ENCODE measurements around the gene HLA-E.
A peak's percentile ranks its signal among the peaks of the same experiment; 100 is the strongest.
"Not testable (repeated sequence)": the region's sequence is repeated elsewhere in the genome, so short reads cannot be mapped to it uniquely, and the experiment has no call there.

The HLA-E gene

DNA sequence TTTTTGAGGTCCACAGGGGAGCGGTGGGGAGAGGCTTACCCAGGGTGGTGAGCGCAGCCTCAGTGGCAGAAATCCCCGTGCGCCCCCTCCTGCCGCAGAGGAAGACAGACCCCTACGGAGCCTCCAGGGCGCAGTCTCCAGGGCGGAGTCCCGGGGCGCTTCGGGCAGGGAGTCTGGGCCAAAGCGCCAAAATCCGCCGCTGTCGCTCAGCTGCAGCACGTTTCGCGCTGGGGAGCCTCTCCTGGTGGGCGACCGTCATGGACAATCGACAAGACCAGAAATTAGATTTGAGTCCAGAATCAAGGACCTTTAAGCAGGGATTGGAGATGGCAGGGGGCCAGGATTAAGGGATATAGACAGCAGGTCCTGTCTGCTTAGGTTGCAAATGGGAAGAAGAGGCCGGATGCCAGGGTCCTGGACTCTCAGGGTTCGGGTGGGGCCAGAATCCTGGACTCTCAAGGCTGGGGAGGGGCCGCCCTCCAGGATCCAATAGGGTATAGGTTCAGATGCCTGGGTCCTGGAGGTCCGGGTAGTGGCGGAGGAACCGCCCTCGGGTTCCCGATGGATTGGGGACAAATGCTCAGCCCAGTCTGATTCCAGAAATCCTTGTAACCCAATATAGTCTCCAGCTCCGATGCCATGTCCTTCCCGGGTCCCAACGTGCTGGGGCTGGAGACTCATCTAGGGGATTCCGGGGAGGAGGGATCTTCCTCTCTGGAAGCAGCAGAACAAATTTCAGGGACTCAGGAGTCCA, 7.9 kb upstream of the HLA-E start:
- DNase-seq = peak; percentile 39

DNA sequence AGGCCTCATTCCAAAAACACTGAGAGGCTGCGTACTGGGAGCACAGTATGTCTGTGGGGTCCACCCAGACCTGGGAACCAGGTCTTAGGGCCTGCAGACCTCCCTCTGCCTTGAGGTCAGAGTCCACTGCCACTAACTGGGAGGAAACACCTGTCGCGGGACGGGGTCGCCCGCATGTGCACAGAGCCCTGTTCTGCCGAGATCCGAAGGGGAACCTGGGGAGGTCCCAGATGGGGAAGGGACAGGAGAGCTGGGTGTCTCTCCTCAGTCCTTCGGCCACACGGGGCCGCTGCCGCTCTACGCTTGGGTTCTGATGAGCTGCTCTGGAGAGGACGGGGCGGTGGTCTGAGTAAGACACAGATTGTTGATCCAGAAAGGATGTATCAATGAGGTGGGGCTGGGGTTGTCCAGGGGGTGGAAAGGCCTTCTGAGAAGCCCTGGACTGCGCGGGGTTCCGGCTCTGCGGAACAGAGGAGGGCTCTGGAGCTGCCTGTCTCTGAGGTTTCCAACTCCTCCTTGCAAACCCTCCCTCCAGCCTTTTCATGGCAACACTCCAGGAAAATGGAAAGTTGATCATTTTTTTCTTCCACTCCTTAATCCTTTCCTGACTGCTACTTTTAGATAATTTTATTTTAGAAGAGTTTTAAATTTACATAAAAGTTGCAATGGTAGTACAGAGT, 7.2 kb upstream of the HLA-E start:
- DNase-seq = peak; percentile 85

DNA sequence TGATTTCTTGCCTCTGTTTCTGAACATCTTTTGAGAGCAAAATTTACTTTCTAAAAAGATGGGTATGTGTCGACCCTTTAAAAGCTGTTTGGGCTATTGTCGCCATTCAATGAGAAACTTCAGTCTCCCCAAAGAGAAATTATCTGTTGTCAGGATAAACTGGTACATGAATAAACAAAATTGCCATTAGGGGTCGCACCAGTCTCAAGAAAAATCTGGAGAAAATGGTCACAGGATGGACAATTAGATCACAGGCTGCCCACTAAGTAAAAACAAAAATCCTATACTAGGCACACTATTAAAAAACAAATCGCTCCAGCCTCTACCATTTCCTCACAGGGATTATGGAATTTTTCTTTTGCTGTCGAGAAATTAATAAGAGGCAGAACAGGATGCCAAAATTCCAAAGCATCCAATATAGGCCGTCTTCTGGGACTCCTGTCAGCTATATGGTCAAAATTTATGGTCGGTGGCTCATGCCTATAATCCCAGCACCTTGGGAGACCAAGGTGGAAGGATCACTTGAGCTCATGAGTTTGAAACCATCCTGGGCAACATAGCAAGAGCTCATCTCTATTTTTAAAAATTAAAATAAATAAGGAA, 5.5 kb upstream of the HLA-E start:
- no peak for DNase-seq

DNA sequence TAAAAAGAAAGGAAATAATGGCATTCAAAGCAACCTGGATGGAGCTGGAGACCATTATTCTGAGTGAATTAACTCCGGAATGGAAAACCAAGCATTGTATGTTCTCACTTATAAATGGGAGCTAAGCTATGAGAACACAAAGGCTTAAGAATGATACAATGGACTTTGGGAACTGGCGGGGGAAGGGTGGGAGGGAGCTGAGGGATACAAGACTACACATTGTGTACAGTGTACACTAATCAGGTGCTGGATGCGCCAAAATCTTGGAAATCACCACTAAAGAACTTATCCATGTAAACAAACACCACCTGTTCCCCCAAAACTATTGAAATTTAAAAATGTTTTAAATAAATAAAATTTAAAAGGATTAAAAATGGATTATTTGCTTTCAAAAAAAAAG, 4.1 kb upstream of the HLA-E start:
- DNase-seq = no peak

DNA sequence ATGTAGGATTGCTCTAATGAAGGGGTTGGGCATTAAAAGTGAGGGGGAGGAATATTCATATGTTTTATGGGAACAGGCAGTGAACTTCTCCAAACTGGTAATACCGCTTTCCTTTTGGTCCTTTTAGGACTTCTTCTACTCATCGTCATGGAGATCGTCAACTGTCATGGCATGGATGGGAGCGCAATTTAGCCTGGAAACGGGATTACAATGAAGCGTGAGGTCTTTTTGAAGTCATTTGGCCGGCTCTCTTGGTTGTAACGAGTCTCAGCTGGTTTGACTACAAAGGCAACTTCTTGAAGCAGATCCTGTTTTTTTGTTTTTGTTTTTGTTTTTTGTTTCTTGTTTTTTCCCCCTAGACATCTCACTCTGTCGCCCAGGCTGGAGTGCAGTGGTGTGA, 1.4 kb upstream of the HLA-E start:
- no peak for DNase-seq

DNA sequence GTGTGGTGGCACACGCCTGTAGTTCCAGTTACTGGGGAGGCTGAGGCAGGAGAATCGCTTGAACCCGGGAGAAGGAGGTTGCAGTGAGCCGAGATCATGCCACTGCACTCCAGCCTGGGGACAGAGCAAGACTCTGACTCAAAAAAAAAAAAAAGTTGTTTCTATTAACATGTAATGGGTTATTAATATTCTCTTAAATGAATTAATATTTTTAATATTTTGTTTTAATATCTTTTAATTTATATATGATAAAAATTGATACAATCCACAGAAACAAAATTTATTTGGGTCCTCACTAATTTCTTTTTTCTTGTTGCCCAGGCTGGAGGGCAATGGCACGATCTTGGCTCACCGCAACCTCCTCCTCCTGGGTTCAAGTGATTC, 620 bp upstream of the HLA-E start:
- not testable (repeated sequence) for DNase-seq

DNA sequence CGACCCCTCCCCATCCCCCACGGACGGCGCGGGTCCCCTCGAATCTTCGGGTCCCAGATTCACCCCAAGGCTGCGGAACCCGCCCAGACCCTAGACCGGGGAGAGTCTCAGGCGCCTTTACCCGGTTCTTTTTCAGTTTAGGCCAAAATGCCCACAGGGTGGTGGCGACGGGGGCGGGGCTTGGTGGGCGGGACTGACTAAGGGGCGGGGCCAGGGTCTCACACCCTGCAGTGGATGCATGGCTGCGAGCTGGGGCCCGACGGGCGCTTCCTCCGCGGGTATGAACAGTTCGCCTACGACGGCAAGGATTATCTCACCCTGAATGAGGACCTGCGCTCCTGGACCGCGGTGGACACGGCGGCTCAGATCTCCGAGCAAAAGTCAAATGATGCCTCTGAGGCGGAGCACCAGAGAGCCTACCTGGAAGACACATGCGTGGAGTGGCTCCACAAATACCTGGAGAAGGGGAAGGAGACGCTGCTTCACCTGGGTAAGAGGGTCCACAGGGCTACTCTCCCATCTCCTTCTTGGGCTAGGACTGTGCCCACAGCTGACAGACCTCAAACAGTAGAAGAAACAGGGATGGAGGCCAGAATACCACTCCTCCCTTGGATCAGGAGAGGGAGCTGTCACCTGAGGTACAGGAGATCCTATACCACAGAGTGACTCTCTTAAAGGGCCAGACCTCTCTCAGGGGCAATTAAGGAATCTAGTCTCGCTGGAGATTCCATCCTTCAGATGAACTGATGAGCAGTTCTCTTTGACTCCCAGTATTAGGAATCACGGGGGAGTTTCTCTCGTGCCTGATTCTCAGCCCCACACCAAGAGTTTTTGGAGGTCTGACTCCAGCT, 942 bp downstream of the HLA-E start:
- peak; percentile 80 for DNase-seq

DNA sequence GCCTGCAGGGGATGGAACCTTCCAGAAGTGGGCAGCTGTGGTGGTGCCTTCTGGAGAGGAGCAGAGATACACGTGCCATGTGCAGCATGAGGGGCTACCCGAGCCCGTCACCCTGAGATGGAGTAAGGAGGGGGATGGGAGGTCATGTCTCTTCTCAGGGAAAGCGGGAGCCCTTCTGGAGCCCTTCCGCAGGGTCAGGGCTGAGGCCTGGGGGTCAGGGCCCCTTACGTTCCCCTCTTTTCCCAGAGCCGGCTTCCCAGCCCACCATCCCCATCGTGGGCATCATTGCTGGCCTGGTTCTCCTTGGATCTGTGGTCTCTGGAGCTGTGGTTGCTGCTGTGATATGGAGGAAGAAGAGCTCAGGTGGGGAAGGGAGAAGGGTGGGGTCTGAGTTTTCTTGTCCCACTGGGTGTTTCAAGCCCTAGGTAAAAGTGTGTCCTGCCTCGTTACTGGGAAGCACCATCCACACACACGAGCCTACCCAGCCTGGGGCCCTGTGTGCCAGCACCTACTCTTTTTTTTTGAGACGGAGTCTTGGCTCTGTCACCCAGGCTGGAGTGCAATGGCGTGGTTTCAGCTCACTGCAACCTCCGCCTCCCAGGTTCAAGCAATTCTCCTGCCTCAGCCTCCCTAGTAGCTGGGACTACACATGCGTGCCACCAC, 2.1 kb downstream of the HLA-E start:
- DNase-seq = peak; percentile 35

DNA sequence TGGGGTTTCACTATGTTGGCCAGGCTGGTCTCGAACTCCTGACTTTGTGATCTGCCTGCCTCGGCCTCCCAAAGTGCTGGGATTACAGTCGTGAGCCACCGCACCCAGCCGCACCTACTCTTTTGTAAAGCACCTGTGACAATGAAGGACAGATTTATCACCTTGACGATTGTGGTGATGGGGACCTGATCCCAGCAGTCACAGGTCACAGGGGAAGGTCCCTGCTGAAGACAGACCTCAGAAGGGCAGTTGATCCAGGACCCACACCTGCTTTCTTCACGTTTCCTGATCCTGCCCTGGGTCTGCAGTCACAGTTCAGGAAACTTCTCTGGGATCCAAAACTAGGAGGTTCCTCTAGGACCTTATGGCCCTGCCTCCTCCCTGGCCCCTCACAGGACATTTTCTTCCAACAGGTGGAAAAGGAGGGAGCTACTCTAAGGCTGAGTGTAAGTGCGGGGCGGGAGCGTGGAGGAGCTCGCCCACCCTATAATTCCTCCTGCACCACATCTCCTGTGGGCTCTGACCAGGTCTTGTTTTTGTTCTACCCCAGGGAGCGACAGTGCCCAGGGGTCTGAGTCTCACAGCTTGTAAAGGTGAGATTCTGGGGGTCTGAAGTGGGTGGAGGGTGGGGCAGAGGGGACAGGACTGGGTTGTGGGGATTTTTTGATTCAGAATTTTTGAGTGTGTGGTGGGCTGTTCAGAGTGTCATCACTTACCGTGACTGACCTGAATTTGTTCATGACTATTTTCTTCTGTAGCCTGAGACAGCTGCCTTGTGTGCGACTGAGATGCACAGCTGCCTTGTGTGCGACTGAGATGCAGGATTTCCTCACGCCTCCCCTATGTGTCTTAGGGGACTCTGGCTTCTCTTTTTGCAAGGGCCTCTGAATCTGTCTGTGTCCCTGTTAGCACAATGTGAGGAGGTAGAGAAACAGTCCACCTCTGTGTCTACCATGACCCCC, 3.0 kb downstream of the HLA-E start:
- peak; percentile 38 for DNase-seq

DNA sequence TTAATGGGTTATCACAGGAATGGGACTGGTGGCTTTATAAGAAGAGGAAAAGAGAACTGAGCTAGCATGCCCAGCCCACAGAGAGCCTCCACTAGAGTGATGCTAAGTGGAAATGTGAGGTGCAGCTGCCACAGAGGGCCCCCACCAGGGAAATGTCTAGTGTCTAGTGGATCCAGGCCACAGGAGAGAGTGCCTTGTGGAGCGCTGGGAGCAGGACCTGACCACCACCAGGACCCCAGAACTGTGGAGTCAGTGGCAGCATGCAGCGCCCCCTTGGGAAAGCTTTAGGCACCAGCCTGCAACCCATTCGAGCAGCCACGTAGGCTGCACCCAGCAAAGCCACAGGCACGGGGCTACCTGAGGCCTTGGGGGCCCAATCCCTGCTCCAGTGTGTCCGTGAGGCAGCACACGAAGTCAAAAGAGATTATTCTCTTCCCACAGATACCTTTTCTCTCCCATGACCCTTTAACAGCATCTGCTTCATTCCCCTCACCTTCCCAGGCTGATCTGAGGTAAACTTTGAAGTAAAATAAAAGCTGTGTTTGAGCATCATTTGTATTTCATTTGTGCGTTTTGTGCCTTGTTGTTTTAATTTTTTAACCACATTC, 4.4 kb downstream of the HLA-E start:
- DNase-seq = peak; percentile 63

DNA sequence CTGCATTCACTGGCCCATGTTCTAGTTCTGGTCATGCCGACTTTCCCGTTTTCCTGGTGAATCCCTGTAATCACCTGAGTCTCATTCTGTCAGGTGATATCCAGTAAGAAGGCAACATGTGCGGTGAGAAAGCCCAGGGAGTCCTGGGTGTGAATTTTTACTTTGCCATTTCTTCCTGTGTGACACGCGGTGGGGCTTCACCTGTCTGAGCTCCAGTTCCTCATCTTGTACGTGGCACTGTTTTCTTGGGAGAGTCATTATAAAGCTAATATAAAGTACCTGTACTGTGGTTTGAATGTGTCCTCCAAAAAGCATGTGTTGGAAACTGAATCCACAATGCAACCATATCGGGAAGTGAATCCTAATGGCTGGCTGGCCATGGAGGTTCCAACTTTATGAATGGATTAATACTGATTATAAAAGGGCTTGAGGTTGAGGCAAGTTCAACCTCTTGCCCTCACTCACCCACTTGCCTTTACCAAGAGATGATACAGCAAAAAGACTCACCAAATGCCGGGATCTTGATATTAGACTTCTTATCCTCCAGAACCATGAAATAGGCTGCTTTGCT, 5.1 kb downstream of the HLA-E start:
- peak; percentile 39 for DNase-seq

DNA sequence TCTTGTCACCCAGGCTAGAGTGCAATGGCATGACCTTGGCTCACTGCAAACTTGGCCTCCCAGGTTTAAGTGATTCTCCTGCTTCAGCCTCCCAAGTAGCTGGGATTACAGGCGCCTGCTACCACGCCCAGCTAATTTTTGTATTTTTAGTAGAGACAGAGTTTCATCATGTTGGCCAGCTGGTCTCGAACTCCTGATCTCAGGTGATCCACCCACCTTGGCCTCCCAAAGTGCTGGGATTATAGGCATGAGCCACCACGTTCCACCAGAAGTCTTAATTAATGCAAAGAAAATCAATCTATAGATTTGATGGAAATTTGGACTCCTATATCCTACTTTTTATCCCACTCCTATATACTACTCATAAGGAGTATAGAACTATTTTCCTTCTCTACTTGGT, 5.8 kb downstream of the HLA-E start:
- DNase-seq = not testable (repeated sequence)

DNA sequence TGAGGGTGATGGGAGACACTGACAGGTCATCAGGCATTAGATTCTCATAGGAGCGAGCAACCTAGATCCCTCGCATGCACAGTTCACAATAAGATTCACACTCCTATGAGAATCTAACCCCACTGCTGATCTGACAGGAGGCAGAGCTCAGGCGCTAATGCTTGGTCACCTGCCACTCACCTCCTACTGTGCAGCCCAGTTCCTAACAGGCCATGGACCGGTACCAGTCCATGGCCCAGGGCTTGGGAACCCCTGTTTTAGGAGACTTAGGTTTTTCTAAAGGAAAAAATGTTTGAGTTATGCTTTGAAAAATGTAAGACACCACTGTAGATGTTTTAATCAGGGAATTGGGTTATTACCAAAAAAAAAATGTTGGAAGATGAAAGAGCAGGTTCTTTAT, 6.7 kb downstream of the HLA-E start:
- DNase-seq = no peak

DNA sequence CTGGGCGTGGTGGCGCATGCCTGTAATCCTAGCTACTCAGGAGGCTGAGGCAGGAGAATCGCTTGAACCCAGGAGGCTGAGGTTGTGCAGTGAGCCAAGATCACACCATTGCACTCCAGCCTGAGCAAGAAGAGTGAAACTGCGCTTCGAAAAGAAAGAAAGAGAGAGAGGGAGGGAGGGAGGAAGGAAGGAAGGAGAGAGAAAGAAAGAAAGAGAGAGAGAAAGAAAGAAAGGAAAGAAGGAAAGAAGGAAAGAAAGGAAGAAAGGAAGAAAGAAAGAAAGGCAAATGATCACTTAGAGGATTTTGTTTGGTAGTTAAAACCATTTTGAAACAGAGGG, 7.9 kb downstream of the HLA-E start:
- not testable (repeated sequence) for DNase-seq

DNA sequence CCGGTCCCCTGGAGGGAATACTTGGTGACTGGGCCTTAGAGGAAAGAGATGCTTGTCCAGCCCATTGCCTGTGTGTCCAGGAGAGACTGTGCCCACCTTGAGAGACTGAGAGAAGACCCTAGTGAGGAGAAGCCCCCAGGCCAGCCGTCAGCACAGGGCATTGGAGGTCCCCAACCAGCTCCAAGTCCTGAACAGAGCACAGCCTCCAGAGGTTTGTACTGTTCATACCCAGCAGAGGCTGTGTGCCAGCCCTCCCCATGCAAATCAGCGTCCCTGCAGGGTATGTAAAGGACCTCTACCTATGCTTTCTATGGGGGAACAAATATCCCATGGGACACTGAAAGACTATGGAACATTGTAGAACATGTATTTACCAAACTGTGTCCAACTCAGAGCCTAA, 8.4 kb downstream of the HLA-E start:
- no peak for DNase-seq

DNA sequence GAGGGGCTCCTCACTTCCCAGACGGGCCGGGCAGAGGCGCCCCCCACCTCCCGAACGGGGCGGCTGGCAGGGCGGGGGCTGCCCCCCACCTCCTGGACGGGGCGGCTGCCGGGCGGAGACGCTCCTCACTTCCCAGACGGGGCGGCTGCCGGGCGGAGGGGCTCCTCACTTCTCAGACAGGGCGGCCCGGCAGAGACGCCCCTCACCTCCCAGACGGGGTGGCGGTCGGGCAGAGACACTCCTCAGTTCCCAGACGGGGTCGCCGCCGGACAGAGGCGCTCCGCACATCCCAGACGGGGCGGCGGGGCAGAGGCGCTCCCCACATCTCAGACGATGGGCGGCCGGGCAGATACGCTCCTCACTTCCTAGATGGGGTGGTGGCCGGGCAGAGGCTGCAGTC, 9.4 kb downstream of the HLA-E start:
- not testable (repeated sequence) for DNase-seq

DNA sequence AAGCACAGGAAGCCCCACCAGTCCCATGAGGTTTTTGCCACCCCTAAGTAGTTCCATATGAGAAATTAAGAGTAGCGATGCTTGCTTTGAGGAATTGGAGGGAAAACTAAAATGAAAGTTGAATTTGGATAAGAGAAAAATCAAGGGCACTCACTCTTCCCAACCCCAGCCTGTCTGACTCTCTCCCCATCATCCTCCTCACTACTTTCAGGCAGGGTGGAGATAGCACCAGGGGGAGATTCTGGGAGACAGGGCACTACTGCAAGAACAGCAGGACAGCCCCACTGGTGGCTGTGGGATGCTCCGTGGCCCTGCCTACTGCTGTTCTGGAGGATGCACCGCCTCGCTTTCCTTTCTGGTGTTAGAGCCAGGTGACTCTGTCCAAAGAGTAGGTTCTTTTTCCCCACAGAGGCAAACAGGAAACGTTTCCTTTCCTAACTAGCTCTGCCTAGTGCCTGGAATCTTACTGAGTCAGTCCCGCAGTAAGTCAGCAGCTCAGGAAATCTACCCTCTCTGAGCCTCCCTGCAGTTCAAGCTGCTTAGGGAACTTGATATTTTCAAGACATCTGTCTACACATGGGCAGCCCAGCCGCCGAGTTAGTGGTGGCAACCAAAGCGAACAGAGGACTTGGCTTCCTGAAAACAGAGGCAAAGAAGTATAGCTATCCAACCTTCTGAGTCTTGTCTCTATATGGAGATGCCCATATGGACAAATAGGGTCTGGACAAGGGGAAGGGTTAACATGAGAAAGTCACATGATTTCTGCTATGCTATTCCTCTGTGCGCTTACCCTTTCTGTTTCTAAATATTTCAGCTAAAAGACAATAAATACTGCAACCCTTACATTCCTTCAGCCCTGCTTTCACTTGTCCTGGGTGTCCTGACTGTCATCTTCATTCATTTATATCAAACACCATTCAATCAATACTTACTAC, 11.4 kb downstream of the HLA-E start:
- DNase-seq = no peak

DNA sequence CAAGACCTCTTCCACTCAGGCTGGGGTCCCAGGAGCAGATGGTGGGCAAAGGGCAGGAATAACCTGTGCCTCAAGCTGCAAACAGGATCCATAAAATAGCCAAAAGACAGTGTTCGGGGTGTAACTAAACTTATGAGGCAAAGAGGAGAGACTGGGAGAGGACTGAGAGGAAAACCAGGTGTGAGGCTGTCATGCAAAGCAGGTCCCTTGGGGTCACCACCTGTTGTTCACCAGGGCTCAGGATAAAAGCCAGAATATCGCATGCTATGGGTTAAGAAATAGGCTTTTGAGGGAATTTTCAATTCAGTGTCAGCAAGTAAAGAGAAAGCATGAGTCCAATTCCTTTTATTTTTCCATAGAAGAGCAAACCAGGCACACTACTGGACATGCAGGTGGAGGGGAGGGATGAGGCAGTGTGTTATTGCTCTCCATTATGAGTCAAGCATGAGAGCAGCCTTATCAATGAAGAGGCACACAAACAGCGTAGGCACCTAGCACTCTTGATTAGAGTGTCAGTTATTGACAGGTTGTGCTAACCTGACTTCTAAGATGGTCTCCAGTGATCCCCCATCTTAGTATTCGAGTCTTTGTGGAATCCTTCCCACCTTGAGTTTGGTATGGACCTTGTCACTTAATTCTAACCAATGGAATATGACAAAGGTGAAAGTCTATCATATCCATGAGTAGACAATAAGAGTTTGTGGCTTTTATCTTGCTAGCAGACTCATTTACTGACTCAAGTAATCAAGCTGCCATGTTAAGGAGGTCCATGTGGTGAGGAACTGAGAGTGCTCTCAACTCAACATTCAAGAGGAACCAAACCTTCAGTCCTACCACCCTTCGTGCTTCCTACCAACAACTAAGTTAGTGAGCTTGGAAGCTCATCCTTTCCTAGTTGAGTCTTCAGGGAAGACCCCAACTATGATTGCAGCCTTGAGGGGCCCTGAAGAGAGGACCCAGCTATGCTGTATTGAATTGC, 18.8 kb downstream of the HLA-E start:
- no peak for DNase-seq

Data from activated T-cell treated with anti-CD3 and anti-CD28 coated beads, Interleukin-2, amount 50 U/mL, for 1 hour (primary cell).